ENCODE measurements around the gene UTP4. TPM values are rescaled to one million over a fixed set of nuclear protein-coding genes. Genes with fewer than 3 reads are reported as not detected.

Gene UTP4
- total RNA-seq, result 10 to 100 TPM; 16.4 to 36.2 (median 25.8) TPM

- WGBS, 2 donors (ENCODE audit: low coverage in 1 of 2), result 0 to 2% methylated on average over 5 of the region's 78 CpGs
- Histone ChIP-seq H3K27me3 (no peaks in the 10 kb centered on the region), H3K4me3 (peak within 1 kb of the TSS; percentile 95 to 97), H3K27ac (peak within 1 kb of the TSS; percentile 75 to 97 (median 96)), H3K4me1 (peaks cover 0 to 62% (median 21%) of the 10 kb centered on the region in 3 donors), H3K9me3 (no peaks in the 10 kb centered on the region), H3K36me3 (peaks cover 0 to 29% of the 10 kb centered on the region in 2 donors)
- peak; percentile 97 for ATAC-seq
- TF ChIP-seq EP300 (IDR thresholded peaks at IDR 0.05), result no peak
- TF ChIP-seq, protein P1, sequence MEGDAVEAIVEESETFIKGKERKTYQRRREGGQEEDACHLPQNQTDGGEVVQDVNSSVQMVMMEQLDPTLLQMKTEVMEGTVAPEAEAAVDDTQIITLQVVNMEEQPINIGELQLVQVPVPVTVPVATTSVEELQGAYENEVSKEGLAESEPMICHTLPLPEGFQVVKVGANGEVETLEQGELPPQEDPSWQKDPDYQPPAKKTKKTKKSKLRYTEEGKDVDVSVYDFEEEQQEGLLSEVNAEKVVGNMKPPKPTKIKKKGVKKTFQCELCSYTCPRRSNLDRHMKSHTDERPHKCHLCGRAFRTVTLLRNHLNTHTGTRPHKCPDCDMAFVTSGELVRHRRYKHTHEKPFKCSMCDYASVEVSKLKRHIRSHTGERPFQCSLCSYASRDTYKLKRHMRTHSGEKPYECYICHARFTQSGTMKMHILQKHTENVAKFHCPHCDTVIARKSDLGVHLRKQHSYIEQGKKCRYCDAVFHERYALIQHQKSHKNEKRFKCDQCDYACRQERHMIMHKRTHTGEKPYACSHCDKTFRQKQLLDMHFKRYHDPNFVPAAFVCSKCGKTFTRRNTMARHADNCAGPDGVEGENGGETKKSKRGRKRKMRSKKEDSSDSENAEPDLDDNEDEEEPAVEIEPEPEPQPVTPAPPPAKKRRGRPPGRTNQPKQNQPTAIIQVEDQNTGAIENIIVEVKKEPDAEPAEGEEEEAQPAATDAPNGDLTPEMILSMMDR (IDR thresholded peaks at IDR 0.05), result peak in 2 of 4 experiments; percentile 14 to 19
- TF ChIP-seq POLR2AphosphoS5 (IDR thresholded peaks at IDR 0.05), result peak; percentile 95
- peak; percentile 96 to 97 for TF ChIP-seq POLR2A (IDR thresholded peaks at IDR 0.05)
Observed at GRCh38 chr16:69132424-69133252, at the start of gene UTP4, which contains the start of gene CHTF8. TSS of gene UTP4 (plus strand) at chr16:69132649. CDS start at chr16:69133460, 811 bp downstream. TSS of gene CHTF8 (minus strand) at chr16:69132588. CDS start at chr16:69121458, 11,130 bp downstream.

DNA sequence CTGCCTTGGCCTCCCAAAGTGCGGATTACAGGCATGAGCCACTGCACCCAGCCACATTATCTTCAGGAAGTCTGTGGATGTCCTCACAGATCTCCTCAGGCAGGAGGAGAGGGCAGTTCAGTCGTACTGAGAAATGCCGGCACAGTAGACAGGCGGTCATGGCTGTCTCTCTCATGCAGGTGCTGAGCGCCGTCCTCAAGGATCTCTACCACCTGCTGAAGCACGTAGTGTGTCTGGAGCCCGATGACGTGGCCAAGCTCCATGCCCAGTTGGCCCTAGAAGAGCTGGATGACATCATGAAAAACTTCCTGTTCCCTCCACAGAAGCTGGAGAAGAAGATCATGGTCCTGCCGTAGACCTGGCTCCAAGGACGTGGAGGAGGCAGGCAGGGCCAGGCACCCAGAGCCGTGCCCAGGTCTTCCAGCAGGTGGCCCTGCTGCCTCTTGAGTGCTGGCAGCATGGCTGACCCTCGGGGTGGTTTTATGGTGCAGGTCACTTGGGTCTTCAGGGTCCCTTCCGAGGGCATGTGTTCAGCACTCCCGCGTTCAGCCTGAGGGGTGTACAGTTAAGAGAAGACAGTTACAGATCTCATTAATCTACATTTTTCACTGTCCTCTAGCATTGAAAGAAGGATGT, 49.0 kb upstream of the UTP4 start:
- Histone ChIP-seq H3K9me3 (no peaks in the 10 kb centered on the region), H3K4me1 (peaks cover 0 to 8% (median 5%) of the 10 kb centered on the region in 3 donors), H3K27me3 (no peaks in the 10 kb centered on the region), H3K4me3 (no peak overlapping the region), H3K27ac (no peak overlapping the region), H3K36me3 (peaks cover 0 to 27% of the 10 kb centered on the region in 2 donors)
- ATAC-seq, result no peak
- TF ChIP-seq EP300 (IDR thresholded peaks at IDR 0.05) (no peak), POLR2A (IDR thresholded peaks at IDR 0.05) (no peak), POLR2AphosphoS5 (IDR thresholded peaks at IDR 0.05) (no peak)
- TF ChIP-seq, protein P1 (IDR thresholded peaks at IDR 0.05), result peak in 1 of 4 experiments; percentile 8
- WGBS, 2 donors (ENCODE audit: low coverage in 1 of 2), result no CpG with 5 or more reads among the region's 16 CpGs

- Histone ChIP-seq H3K36me3 (peaks cover 0 to 27% of the 10 kb centered on the region in 2 donors), H3K4me1 (peaks cover 0 to 8% (median 5%) of the 10 kb centered on the region in 3 donors), H3K27ac (no peak overlapping the region), H3K9me3 (no peaks in the 10 kb centered on the region), H3K27me3 (no peaks in the 10 kb centered on the region), H3K4me3 (no peak overlapping the region)
- TF ChIP-seq, protein P1 (IDR thresholded peaks at IDR 0.05), result no peak
- TF ChIP-seq EP300 (IDR thresholded peaks at IDR 0.05) (no peak), POLR2AphosphoS5 (IDR thresholded peaks at IDR 0.05) (no peak), POLR2A (IDR thresholded peaks at IDR 0.05) (no peak)
- whole genome bisulfite sequencing, 2 donors (ENCODE audit: low coverage in 1 of 2), result 22 to 25% methylated on average over 1 to 2 of the region's 2 CpGs
- no peak for ATAC-seq
Observed at GRCh38 chr16:69084289-69084688, 48.2 kb upstream of the UTP4 start.

- TF ChIP-seq, protein P1 (IDR thresholded peaks at IDR 0.05), result no peak
- TF ChIP-seq POLR2A (IDR thresholded peaks at IDR 0.05), result no peak
- Histone ChIP-seq H3K27ac (no peak overlapping the region), H3K27me3 (no peaks in the 10 kb centered on the region), H3K9me3 (no peaks in the 10 kb centered on the region), H3K36me3 (peaks cover 0 to 27% of the 10 kb centered on the region in 2 donors), H3K4me1 (peaks cover 0 to 8% (median 5%) of the 10 kb centered on the region in 3 donors), H3K4me3 (no peak overlapping the region)
- ATAC-seq, result no peak
- 78 to 92% methylated on average over 4 to 5 of the region's 5 CpGs for WGBS, 2 donors (ENCODE audit: low coverage in 1 of 2)
Observed at GRCh38 chr16:69085032-69085695, 47.3 kb upstream of the UTP4 start.

All from gastroesophageal sphincter (tissue), 4 donors.